Posterior vena cava (tissue), 2 donors: ENCODE data around the gene RAD9A. TPM values are rescaled to one million over a fixed set of nuclear protein-coding genes. Genes with fewer than 3 reads are reported as not detected.

Experiments used
- DNase-seq: peaks from one replicate; pipeline ENCODE4 v3.0.0-alpha.2; 2020; ENCODE audit warnings: low spot score
- intact Hi-C, 2 donors: fragments of 100-400 bp; cut with DNase I; formaldehyde crosslinking; loops; one replicate each; pipeline versions ENCODE4 v1.14.1 to v1.14.2; 2022 to 2023
- long read RNA-seq, 2 donors: library from polyadenylated mRNA; unstranded; transcript quantifications; one replicate each; pipeline ENCODE4 v2.0.0, GENCODE V29; 2020 to 2021
- total RNA-seq, 2 donors: library from RNA; stranded (reverse); fragmentation: NEBNext Ultra II Directional; extraction: Animal tissue kit (Norgen Biotek cat#: 25700); gene quantifications; one replicate each; pipeline ENCODE4 v1.2.1, GENCODE V29; 2021
- donor health status: DM: yes; HTN: yes; CAD: no.
- donor health status: DM: yes; HTN: yes; CAD: no.

The RAD9A gene
- total RNA-seq, result 10 to 100 TPM; 10.3 to 11.4 TPM
- long read RNA-seq, donor 1, partial matches to known transcripts, result 1 of 1 reads
- long read RNA-seq, donor 1, other reads (novel, unspliced or antisense), result 0 of 1 reads
- long read RNA-seq, donor 2, partial matches to known transcripts, result 0 of 4 reads
- long read RNA-seq, donor 2, other reads (novel, unspliced or antisense), result 4 of 4 reads

DNA sequence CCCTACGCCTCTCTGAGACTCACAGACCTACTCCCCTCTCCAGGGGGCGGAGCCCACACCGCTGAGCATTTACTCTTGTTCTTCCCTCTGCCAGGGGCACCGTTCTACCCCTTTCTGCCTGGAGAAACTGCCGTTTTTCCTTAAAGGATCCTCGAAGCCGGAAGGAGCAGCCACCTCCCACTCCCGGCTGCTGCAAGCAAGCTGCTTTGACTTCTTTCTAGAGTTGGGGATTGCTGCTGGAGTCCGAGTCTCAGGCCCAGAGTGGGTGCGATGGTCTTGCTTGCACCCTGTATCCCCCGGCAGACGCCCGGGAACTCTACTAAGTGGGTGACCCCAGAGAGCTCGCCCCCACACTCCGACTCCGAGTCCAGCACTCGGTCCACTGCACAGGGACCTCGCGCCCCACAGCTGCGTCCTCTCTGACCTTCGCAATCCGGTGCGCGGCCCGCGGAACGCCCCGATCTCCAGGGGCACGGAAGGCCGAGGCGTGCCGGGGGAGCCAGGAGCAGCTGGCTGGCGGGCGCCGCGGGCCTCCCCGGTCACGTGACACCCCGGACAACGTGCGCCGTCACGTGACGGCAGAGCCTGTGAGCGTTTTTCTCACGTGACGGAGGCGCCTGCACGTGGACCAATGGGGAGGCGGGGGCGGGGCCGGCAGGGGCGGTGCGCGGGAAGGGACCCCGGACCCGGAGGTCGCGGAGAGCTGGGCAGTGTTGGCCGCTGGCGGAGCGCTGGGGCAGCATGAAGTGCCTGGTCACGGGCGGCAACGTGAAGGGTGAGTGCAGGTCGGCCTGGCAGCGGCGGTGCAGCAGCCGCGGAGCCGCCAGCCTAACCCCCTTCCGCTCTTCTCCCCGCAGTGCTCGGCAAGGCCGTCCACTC is at the start of gene RAD9A:
RAD9A (plus strand) TSS at position 683 of the 879 bp plus-strand sequence; CDS start at position 742, 59 bp downstream.
- intact Hi-C loops, result loop anchor here in 1 of 2 donors (5.0 kb wide), 1 partner anchor 119 kb away; no protein-coding TSS in a partner anchor
- peak; percentile 98 for DNase-seq

DNA sequence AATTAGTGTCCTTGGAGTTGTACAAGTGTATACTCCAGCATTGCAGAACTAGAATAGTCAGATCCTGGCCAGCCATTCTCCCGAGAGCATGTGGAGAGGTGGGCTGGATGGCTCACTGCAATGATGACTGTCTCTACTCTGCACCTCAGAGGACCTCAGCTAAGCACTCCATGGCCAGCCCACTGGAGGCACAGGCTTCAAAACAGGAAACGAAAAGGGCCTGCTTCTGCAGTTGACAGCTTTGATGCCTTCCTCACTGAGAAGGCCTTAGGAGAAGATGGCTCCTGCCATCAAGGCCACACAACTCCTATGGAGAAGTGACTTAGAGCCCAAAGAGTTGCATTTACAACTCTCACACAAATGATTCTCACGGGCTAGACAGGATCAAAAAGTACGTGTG is 47.5 kb upstream of the RAD9A start:
- DNase-seq, result peak; percentile 58
- intact Hi-C loops, result no loop called here

DNA sequence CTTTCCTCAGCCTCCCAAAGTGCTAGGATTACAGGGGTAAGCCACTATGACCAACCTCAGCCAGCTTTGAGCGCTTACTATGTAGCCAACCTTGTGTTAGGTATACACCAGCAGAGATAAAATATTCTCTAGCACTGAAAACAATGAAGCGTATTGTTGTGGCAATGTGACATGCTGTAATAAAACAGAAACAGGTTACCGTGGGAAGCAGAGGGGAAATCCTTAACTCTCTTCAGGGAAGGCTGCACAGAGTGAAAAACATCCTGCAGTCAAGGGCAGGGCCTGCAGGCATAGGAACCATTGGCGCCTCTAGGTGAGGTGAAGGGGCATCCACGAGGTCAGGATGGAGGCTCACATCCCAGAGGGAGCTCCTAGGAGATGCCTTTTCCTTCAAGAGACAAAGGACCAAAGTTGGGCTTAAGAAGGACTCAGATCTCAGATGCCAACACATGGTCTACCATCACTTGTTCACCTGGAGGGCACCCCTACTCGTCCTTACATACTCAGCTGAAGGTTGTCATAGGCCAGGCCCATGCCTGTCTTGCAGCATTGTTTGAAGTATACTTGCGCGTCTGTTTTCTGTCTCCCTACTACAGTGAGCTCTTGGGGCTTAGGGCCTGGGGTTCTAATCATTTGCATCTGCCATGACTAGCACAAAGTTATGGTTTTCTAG is 46.4 kb upstream of the RAD9A start:
- peak; percentile 16 for DNase-seq
- intact Hi-C loops, result no loop called here

DNA sequence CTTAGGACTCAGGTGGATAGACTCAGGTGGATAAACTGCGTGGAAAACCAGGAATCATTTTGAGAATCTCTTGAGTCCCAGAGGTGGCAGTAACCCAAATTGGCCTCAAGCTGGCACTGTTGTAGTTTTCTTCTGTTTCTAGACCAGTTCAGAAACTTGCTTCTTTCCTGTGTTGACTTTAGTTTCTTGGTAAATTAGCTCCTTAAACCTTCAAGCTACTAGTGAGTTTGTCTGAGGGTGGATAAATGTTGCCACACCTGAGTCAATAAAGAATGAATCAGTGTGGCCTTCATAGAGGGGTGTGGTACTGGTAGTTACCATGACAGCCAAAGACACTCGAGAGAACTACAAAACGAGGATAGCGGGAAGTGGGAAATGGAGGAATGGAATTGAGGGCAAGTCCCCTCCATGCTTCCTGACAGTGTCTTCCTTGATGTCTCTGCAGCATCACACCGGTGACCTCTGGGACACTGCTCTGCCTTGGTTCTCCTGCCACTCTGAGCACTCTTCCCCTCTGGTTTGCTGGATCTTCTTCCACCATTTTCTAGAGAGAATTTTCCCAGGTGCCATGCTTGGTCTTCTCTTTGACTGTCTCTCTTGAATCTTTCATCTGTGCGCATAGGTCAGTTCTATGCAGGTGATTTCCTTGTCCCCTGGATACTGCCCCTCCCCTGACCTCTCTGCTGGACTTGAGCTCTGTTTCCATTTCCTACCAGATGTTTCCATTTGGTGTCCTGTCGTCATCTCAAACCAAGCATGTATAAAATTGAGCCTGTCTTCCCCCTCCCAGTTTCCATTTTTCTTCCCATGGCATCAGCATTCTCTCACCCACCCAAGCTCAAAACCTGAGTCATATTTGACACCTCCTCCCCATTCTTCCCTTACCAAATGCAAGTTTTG is 45.6 kb upstream of the RAD9A start:
- peak; percentile 42 for DNase-seq
- intact Hi-C loops, result no loop called here

DNA sequence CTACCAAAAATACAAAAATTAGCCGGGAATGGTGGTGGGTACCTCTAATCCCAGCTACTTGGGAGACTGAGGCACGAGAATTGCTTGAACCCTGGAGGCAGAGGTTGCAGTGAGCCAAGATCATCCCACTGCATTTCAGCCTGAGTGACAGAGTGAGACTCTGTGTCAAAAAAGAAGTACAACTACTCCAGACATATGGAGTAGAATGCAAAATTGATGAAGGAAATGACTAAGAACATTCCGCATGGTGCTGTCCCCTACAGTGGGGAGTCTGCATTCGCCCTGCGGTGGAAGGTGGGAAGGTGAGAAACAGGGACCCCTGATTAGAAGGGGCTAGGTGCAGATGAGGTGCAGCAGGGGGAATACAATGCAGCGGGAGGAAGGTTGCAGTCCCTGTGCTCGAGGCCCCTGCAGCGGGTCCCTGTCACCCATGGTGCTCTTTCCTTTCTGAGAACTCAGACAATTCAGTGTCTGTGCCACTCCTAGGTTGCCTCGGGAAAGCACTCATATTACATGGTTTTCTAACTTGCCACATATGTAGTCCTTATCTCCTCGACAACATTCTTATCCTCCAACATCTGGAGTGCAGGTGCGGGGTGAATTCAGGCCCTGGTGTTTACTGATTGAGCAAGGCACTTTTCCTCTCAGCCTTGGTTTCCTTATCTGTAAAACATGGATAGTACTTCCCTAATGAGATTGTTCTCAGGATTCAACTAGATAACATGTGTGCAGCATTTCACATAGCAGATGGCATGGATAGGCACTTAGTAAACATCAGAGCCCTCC is 43.6 kb upstream of the RAD9A start:
- intact Hi-C loops, result no loop called here

DNA sequence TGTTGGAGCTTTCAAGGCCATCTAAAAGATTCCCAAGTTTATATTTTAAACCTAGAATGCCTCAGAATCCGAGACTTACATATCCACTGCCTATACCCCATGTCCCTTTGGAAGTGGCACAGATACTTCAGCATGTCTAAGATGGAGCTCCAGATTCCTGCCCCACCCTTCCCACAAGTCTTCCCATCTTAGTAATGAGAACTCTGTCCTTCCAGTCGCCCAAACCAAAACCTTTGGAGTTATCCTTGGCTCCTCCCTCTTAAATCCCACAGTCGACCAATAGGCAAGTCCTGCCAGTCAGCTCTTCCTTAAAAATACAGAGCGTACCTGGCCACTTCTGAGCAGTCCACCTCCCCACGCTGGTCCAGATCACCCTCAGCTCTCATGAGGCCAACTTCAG is 42.8 kb upstream of the RAD9A start:
- intact Hi-C loops, result no loop called here
- no peak for DNase-seq

More for the DNA sequence above, 43.6 kb upstream of the RAD9A start:
- DNase-seq, result no peak

DNA sequence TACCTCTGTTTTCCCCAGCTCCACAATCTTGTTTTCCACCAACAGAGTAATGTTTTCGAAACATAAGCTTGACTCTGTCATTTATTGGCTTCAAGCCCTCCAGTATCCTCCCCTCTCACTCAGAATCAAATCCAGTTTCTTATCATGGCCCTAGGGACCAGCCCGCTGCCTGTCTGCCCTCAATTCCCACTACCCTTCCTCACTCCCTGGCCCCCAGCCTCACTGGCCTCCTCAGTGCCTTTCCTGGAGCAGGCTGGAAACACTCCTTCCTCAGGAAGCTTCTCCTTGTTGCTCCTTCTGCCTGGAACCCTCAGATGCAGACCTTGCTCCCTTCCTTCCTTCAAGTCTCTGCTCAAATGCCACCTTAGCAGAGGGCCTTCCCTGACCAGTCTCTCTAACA is 42.3 kb upstream of the RAD9A start:
- intact Hi-C loops, result no loop called here
- DNase-seq, result no peak

DNA sequence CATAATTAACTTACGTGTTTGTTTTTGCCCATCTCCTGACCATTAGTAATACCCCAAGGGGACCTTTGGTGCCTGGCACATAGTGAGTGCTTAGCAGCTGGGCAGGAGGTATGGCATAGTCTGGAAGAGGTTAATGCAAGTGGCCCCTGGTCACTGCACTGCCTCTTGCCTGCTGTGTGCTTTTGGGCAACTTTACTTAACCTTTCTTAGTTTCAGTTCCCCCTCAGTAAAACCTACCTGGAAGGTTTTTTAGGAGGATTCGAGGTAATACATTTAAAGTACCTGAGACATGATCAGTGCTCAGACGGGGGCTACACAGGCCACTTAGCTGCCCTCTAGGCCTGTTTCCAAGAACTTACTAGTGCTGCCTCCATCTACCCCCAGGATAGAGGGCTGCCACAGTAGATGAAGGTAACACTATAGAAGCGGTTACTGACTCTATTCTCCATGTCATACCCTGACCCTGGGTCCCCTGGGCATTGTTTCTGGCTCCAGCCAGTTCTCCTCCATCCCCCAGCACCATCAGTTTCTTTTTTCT is 41.8 kb upstream of the RAD9A start:
- no peak for DNase-seq
- intact Hi-C loops, result no loop called here

DNA sequence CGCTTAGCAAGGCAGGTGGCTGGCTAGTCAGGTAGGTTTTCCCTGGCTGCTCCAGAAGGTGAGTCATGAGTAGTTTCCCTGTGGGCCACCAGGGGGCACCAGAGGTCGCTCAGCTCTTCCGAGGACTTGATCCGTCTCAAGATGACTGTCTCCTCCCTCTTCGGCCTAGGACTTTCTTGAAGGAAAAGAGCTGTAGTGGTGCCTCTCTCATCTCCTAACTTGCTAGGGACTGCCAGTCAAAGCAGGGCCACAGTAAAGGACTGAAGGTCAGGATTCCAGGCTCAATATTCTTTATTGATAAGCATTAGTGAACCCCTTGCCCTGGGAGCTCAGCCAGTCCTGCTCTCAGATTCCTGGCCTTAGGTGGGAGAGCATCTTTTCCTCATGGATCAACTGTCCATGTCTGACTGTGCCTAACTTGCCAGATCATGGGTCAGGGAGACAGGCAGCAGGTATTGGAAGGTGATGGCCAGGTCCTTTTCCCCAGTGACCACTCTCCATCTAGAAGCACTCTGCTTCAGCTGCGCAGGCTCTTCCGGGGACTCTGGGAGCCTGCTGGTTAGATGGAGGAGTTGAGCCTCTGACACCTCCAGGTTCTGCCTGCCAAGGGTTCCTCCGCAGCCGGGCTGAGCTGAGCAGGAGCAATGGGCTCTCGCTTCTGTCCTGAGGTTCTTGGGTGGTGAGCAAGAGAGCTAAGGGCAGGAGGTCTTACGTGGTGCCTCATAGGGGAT is 40.3 kb upstream of the RAD9A start:
- intact Hi-C loops, result no loop called here
- peak; percentile 90 for DNase-seq

DNA sequence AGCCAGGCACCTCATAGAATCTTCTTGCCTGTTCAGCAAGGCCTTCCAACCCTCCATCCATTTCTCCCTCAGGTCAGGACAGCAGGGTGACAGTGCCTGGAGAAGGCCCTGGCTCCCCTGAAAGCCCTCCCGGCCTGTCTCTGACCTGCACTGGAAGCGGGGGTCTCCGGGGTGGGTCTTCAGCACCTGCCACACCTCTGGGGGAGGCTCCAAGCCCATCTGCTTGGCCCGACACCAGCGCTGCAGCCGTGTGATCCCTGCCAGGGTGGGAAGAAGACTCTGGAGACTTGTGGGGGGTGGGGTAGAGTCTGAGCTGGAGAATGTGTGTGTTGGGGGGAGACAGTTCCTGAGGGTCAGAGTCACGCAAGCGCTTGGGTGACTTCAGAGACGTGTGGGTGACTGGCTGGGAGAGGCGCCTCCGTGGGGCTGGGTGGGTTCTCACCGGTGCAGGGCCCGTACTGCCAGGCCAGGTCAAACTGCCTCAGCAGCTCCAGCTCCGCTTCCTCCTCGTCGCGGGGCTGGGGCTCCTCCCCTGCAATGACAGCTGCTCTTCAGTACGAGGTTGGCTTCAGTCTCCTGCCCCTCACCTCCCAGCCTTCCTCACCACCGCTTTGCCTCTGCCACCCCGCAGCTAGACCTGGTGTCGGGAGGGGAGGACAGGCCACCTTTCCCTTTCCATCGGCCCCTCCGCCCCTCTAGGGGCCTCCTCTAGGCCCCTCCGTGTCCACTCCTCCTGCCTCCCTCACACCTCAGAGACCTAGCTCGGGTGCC is 39.1 kb upstream of the RAD9A start:
- peak; percentile 87 for DNase-seq
- intact Hi-C loops, result no loop called here

DNA sequence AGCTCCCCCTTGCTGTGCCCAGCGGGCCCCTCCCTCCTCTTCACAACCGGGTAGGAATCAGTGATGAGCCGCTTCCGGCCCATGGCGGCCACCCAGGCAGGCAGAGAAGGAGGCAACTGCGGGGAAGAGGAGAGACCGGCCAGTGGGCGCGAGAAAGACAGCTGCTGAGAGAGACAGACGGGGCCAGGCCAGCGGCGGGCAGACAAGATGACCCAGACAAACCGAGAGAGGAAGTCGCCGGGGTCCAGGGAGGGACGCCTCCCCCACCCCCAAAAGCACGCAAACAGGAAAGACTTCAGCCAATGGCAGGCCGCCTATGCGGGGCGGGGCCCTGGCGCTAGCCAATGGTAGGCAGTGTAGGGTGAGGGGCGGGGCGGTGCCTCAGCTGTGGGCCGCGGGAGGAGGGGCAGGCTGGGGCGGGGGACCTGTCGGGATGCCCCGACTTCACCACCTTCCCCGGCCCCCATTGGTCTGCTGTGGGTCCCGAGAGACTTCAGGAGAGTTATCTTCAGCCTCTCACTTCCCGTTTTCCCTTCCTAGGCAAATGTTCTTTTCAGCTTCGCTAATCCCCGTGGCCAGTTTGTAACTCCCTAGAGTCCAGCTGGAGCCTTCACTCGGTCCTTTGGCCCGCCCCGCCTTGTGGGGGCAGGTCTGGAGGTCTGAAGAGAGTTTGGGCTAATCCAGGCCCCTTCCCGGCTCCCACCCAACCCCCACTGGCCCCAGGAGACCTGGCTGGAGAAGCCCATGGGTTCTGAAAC is 38.3 kb upstream of the RAD9A start, which contains the start of gene POLD4:
POLD4 (minus strand) TSS at position 230 of the 758 bp plus-strand sequence; CDS start at position 83, 147 bp downstream.
- intact Hi-C loops, result no loop called here
- peak; percentile 100 for DNase-seq

DNA sequence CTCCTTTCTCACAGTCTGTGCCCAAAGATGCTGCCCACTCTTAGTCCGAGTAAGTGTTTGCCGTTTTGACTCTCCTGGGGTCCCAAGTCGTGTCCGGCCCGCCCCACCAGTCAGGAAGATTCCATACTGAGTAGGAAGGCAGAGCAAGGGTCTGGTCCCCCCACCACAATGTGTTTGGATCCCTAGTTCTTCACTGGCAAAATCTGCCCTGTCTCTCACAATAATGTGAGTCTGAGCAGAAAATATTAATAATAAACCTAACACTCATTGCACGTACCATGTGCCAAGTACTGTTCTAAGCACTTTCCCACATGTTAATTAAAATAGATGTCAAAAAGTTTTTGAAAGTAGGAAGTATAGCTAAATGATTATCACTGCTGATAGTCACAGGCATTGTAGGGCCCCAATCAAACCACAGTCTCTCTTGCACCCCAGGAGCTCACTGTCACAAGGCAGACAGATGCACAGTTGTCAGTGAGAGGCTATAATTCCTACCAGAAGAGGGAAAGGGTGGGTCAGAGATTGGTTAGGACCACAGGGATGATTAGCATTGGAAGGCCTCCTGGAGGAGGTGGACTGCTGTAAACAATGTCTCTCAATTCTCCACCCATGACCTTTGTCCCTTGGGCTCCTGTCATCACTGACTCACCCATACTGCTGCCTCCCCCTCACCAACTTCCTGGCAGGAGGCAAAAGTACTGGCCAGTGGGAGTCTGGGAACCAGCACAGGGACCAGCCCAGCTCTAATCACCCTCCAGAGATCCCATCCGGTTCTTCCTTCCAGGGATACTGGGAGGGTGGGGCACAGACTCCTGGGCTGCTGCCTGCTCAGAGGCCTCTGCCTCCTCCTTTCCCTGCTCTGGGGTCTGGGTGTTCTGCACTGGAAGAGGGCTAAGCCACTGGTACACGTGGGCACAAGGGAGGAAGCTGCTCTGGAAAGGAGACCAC is 37.4 kb upstream of the RAD9A start:
- DNase-seq, result peak; percentile 93
- intact Hi-C loops, result no loop called here

DNA sequence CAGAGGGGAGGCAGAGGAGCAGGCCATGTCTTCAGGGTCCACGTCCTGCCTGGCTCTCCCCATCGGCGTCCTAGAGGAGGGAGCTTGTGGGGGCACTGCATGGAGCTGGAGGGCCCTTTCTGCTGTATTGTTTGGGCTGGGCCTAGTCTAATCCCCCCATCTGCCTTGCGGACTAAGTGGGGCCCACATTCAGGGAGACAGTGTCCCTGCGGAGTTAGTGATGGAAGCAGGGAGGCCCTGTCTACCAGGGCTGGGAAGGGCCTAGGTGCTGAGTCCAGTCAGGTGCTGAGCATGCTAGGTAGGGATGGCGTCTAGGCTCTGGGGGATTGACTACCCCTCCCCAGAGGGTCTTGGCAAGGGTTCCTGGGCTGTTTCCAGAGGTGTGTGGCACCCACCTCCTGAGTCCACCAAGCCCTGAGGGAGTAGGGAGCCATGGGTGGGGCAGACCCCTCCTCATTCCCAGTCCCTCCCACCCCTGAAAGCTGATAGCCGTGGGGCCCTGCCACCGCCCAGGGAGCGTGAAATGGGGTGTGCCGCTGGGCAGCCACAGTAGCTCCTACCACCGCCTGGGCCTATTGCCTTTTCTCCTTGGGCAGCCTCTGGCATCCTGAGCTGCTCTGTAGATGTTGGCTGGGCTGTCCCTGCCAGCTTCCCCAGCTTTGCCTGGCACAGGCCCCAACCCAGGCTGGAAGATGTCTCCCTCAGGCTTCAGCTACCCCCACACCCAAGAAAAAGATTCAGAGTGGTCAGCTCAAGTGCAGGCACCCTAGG is 36.6 kb upstream of the RAD9A start:
- intact Hi-C loops, result no loop called here
- DNase-seq, result no peak

DNA sequence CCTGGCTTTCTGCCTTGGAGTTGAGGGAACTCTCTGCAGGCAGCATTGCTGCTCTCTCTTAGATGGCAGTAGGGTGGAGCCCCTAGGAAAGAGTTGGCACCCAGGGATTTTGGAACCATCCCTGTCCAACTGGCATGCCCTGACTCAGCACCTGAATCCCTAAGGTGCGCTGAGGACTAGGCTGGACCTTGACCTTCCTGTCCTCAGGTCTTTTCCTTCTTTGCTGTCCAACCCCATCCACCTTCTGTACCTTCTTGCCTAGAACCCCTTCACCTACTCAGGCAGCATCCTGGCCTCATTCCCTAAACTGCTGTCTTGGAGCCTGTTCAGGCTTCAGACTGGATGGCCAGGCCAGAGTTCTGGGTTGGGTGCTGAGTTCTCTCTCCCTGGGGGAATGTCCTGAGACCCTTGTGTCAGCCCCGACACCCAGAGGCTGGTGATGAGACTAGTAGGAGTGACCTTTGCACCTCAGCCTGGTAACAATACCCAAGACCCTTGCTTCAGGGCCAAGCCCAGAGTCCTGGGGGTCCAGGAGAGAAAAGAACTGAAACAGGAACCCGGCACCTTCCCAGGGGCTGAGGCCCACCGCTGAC is 35.9 kb upstream of the RAD9A start:
- intact Hi-C loops, result loop anchor here (2.0 kb wide), 2 partner anchors 15 to 27 kb away; no protein-coding TSS in a partner anchor
- DNase-seq, result no peak
